H1 (cell line): ENCODE results near the gene TYRP1. TPM values are rescaled to one million over a fixed set of nuclear protein-coding genes. Genes with fewer than 3 reads are reported as not detected.

ENCODE experiments used
- CTCF ChIA-PET: fragments of 300-600 bp; sonication (Branson Sonifier 250); formaldehyde crosslinking; loops from one replicate; lab custom pipeline; 2021; ENCODE audit not compliant: partially characterized antibody; lab: Charles Lee
- POLR2A ChIA-PET: fragments of 300-600 bp; sonication (Branson Sonifier 250); formaldehyde crosslinking; loops from one replicate; lab custom pipeline; 2021; ENCODE audit warnings: inconsistent platforms; ENCODE audit not compliant: partially characterized antibody; lab: Charles Lee
- DNase-seq, 2 experiments: peaks; one replicate each; pipeline versions ENCODE4 v3.0.0 to v3.0.0-alpha.2; 2010 to 2022; ENCODE audit warnings: low spot score in 2 of 2, low read depth in 1 of 2, mixed read lengths in 1 of 2
- FAIRE-seq: peaks from 2 replicates; lab custom pipeline; 2011; peaks lifted over from hg19 to GRCh38; lab: Jason Lieb, UNC
- H2AFZ ChIP-seq: 2 replicates; pipeline ENCODE4 v1.8.1; 2012; ENCODE audit warnings: low read length, inconsistent platforms
- H2AK5ac ChIP-seq: 2 replicates; pipeline ENCODE4 v1.6.1; 2013; ENCODE audit warnings: low read depth, low read length
- H2BK120ac ChIP-seq: replicated peaks from 2 replicates; pipeline ENCODE3; 2013; ENCODE audit warnings: low read depth, low read length, inconsistent platforms
- H2BK12ac ChIP-seq: 2 replicates; pipeline ENCODE4 v1.6.1; 2013; ENCODE audit warnings: low read depth, low read length
- H2BK15ac ChIP-seq: 2 replicates; pipeline ENCODE4 v1.6.1; 2013; ENCODE audit warnings: low read length
- H2BK20ac ChIP-seq: 2 replicates; pipeline ENCODE4 v1.6.1; 2013; ENCODE audit warnings: low read length
- H2BK5ac ChIP-seq: 2 replicates; pipeline ENCODE4 v1.6.1; 2013; ENCODE audit warnings: low read depth, low read length
- H3K14ac ChIP-seq: 2 replicates; pipeline ENCODE4 v1.6.1; 2013; ENCODE audit warnings: inconsistent platforms; ENCODE audit not compliant: insufficient read length
- H3K18ac ChIP-seq: 2 replicates; pipeline ENCODE4 v1.6.1; 2013; ENCODE audit warnings: low read length; ENCODE audit errors: extremely low read depth
- H3K23ac ChIP-seq: 2 replicates; pipeline ENCODE4 v1.6.1; 2013; ENCODE audit warnings: inconsistent platforms; ENCODE audit not compliant: insufficient read length
- H3K23me2 ChIP-seq: 2 replicates; pipeline ENCODE4 v1.6.1; 2013; ENCODE audit warnings: low read depth, low read length
- H3K27ac ChIP-seq: 2 replicates; pipeline ENCODE4 v1.6.1; 2011; ENCODE audit warnings: low read depth, low read length, inconsistent platforms
- H3K27me3 ChIP-seq, 4 experiments: replicated peaks in 1 of 4; 1 replicate in 1 of 4; 2 replicates in 3 of 4; pipeline versions ENCODE4 v1.6.1 to v1.8.1; 2011 to 2013; ENCODE audit warnings: low read length in 3 of 4, mild to moderate bottlenecking in 3 of 4, inconsistent platforms in 2 of 4, mixed read lengths in 2 of 4, moderate library complexity in 1 of 4; ENCODE audit not compliant: control insufficient read depth in 3 of 4, insufficient read depth in 3 of 4; ENCODE audit errors: extremely low read depth in 1 of 4
- H3K36me3 ChIP-seq, 4 experiments: 2 replicates each; pipeline versions ENCODE4 v1.6.1 to v1.8.1; 2011 to 2013; ENCODE audit warnings: mild to moderate bottlenecking in 4 of 4, low read length in 3 of 4, moderate library complexity in 2 of 4, control low read depth in 1 of 4, inconsistent platforms in 1 of 4; ENCODE audit not compliant: insufficient read depth in 4 of 4, control insufficient read depth in 2 of 4
- H3K4ac ChIP-seq: replicated peaks from 2 replicates; pipeline ENCODE3; 2013; ENCODE audit warnings: low read length, low read depth, mixed read lengths, inconsistent platforms; ENCODE audit not compliant: insufficient read length
- H3K4me1 ChIP-seq, 4 experiments: replicated peaks in 1 of 4; 1 replicate in 1 of 4; 2 replicates in 3 of 4; pipeline versions ENCODE4 v1.6.1 to v1.8.1; 2011 to 2013; ENCODE audit warnings: low read length in 3 of 4, inconsistent platforms in 2 of 4, mixed read lengths in 1 of 4; ENCODE audit not compliant: insufficient read depth in 4 of 4, control insufficient read depth in 3 of 4
- H3K4me2 ChIP-seq, 2 experiments: 2 replicates each; pipeline versions ENCODE4 v1.6.1 to v1.8.1; 2011 to 2013; ENCODE audit warnings: low read depth in 2 of 2, low read length in 2 of 2, control low read depth in 1 of 2, inconsistent platforms in 1 of 2, mild to moderate bottlenecking in 1 of 2; ENCODE audit not compliant: insufficient read depth in 1 of 2
- H3K4me3 ChIP-seq, 4 experiments: fragments of 200-600, 300-600 bp in 1 of 4; sonication (generic), shearing (Covaris generic), sonication (Bioruptor Twin) in 1 of 4; 2 replicates each; pipeline versions ENCODE4 v1.5.1 to v1.8.1; 2011 to 2016; ENCODE audit warnings: low read length in 4 of 4, low read depth in 3 of 4, control low read depth in 2 of 4, inconsistent platforms in 2 of 4, mild to moderate bottlenecking in 2 of 4, mixed read lengths in 1 of 4, moderate library complexity in 1 of 4; ENCODE audit not compliant: insufficient read depth in 2 of 4; ENCODE audit errors: extremely low read depth in 1 of 4
- H3K56ac ChIP-seq: replicated peaks from 2 replicates; pipeline ENCODE3; 2013; ENCODE audit warnings: low read depth, mild to moderate bottlenecking, mixed read lengths, low read length, inconsistent platforms; ENCODE audit not compliant: insufficient read length
- H3K79me1 ChIP-seq: 2 replicates; pipeline ENCODE4 v1.6.1; 2013; ENCODE audit warnings: low read depth, low read length, control low read depth
- H3K79me2 ChIP-seq, 2 experiments: 2 replicates each; pipeline versions ENCODE4 v1.6.1 to v1.8.1; 2012 to 2013; ENCODE audit warnings: low read length in 2 of 2, mild to moderate bottlenecking in 2 of 2, inconsistent platforms in 1 of 2; ENCODE audit not compliant: insufficient read depth in 2 of 2, control insufficient read depth in 1 of 2
- H3K9ac ChIP-seq, 4 experiments: replicated peaks in 1 of 4; 1 replicate in 1 of 4; 2 replicates in 3 of 4; pipeline versions ENCODE4 v1.6.1 to v1.8.1; 2011 to 2013; ENCODE audit warnings: low read depth in 3 of 4, low read length in 3 of 4, control low read depth in 2 of 4, mild to moderate bottlenecking in 2 of 4, moderate library complexity in 2 of 4, inconsistent platforms in 1 of 4; ENCODE audit errors: extremely low read depth in 1 of 4
- H3K9me3 ChIP-seq, 2 experiments: 2 replicates each; pipeline versions ENCODE4 v1.6.1 to v1.8.1; 2012 to 2013; ENCODE audit warnings: mild to moderate bottlenecking in 2 of 2, moderate library complexity in 2 of 2, control low read depth in 1 of 2, inconsistent platforms in 1 of 2, low read depth in 1 of 2, low read length in 1 of 2, mixed read lengths in 1 of 2; ENCODE audit not compliant: insufficient read depth in 2 of 2
- H4K20me1 ChIP-seq, 2 experiments: replicated peaks in 1 of 2; 2 replicates each; pipeline versions ENCODE3 to v1.8.1; 2011 to 2013; ENCODE audit warnings: inconsistent platforms in 2 of 2, low read length in 2 of 2, mild to moderate bottlenecking in 1 of 2; ENCODE audit not compliant: insufficient read depth in 2 of 2, control insufficient read depth in 1 of 2
- H4K5ac ChIP-seq: 2 replicates; pipeline ENCODE4 v1.6.1; 2013; ENCODE audit warnings: low read length, low read depth, mixed read lengths, inconsistent platforms; ENCODE audit not compliant: insufficient read length
- H4K8ac ChIP-seq: 2 replicates; pipeline ENCODE4 v1.8.0; 2013; ENCODE audit warnings: mild to moderate bottlenecking, moderate library complexity, low read length, inconsistent platforms; ENCODE audit not compliant: insufficient read depth; ENCODE audit errors: extremely low read depth
- H4K91ac ChIP-seq: replicated peaks from 2 replicates; pipeline ENCODE3; 2013; ENCODE audit warnings: low read length, mixed read lengths, inconsistent platforms; ENCODE audit not compliant: insufficient read length
- BRCA1 ChIP-seq: IDR thresholded peaks from 2 replicates; pipeline ENCODE4 v1.6.1; 2012; ENCODE audit warnings: low read depth, low read length, improper control_type of control experiment
- CEBPB ChIP-seq: IDR thresholded peaks from 2 replicates; pipeline ENCODE4 v1.6.1; 2012; ENCODE audit warnings: low read depth, low read length
- CHD2 ChIP-seq: IDR thresholded peaks from 2 replicates; pipeline ENCODE4 v1.6.1; 2012; ENCODE audit warnings: low read length, improper control_type of control experiment
- KDM5A ChIP-seq: fragments of 200-600 bp; IDR thresholded peaks from 2 replicates; pipeline ENCODE4 v1.7.1; 2012; ENCODE audit warnings: mild to moderate bottlenecking, low read length, inconsistent platforms, mixed read lengths
- NRF1 ChIP-seq: IDR thresholded peaks from 2 replicates; pipeline ENCODE4 v1.6.1; 2011; ENCODE audit warnings: mild to moderate bottlenecking, low read depth, low read length, improper control_type of control experiment
- SP1 ChIP-seq: IDR thresholded peaks from 2 replicates; pipeline ENCODE4 v1.6.1; 2011; ENCODE audit warnings: low read depth, low read length
- TAF7 ChIP-seq: optimal IDR thresholded peaks from 2 replicates; pipeline ENCODE3; 2011; ENCODE audit warnings: low read depth, mild to moderate bottlenecking, inconsistent platforms, low read length, moderate library complexity, borderline replicate concordance
- polyA plus RNA-seq, 7 experiments: library from polyadenylated mRNA; depleted of rRNA in 3 of 7; stranded (reverse) in 5 of 7; unstranded in 2 of 7; fragments of >200 nt in 5 of 7; fragments of 200-250 nt in 2 of 7; gene quantifications; 1 replicate in 5 of 7; 2 replicates in 1 of 7; 4 replicates in 1 of 7; pipeline versions ENCODE4 v1.2.1 to v1.2.3, GENCODE V29; 2011 to 2013; ENCODE audit warnings: missing spikeins in 2 of 7, mixed read lengths in 2 of 7
- total RNA-seq: library from RNA; stranded (reverse); fragmentation: NEBNext Ultra II Directional; extraction: Animal tissue kit (Norgen Biotek cat#: 25700); gene quantifications from 2 replicates; pipeline ENCODE4 v1.2.1, GENCODE V29; 2021

Gene TYRP1
- total and polyA plus RNA-seq, 2 of the 8 experiments (the other 6 are each of a cell fraction or from before 2014, with no cell fraction given), result 0.15 TPM; not detected in 1

- no peak overlapping the region for H4K91ac ChIP-seq
- H2AFZ ChIP-seq, result no peak overlapping the region
- no peak overlapping the region for H3K14ac ChIP-seq
- FAIRE-seq (no peak), DNase-seq (no peak)
- no peak overlapping the region for H4K5ac ChIP-seq
- no peaks in the 10 kb centered on the region for H3K9me3 ChIP-seq
- H4K8ac ChIP-seq, result no peak overlapping the region
- H2BK20ac ChIP-seq, result no peak overlapping the region
- no peak overlapping the region for H3K56ac ChIP-seq
- H3K4ac ChIP-seq, result no peak overlapping the region
- H2BK5ac ChIP-seq, result no peak overlapping the region
- H3K4me3 ChIP-seq, result no peak overlapping the region
- H3K4me1 ChIP-seq, result no peaks in the 10 kb centered on the region
- no peaks in the 10 kb centered on the region for H4K20me1 ChIP-seq
- H3K9ac ChIP-seq, result no peak overlapping the region
- POLR2A ChIA-PET, result no interaction called here
- no peak overlapping the region for H3K23ac ChIP-seq
- no peak overlapping the region for H3K18ac ChIP-seq
- no peak overlapping the region for H2BK120ac ChIP-seq
- H3K79me1 ChIP-seq, result no peaks in the 10 kb centered on the region
- H2AK5ac ChIP-seq, result no peak overlapping the region
- H2BK15ac ChIP-seq, result no peak overlapping the region
- CTCF ChIA-PET, result no interaction called here
- H3K27ac ChIP-seq, result no peak overlapping the region
- H2BK12ac ChIP-seq, result no peak overlapping the region
- no peaks in the 10 kb centered on the region for H3K23me2 ChIP-seq
- H3K4me2 ChIP-seq, result no peak overlapping the region
- H3K36me3 ChIP-seq, result no peaks in the 10 kb centered on the region
- no peaks in the 10 kb centered on the region for H3K79me2 ChIP-seq
- no peaks in the 10 kb centered on the region for H3K27me3 ChIP-seq
- TF ChIP-seq CHD2, result no peak
- no peak for TF ChIP-seq TAF7
- no peak for TF ChIP-seq KDM5A
- TF ChIP-seq CEBPB, result no peak
- no peak for TF ChIP-seq SP1
- TF ChIP-seq BRCA1, result no peak
- TF ChIP-seq NRF1, result no peak
Observed at GRCh38 chr9:12651125-12651524, 42.1 kb upstream of the TYRP1 start.
